Measurements from ENCODE around the gene KIRREL2. TPM values are rescaled to one million over a fixed set of nuclear protein-coding genes. Genes with fewer than 3 reads are reported as not detected.

The KIRREL2 gene
- total and polyA plus RNA-seq, 2 of the 8 experiments (the other 6 are each of a cell fraction or from before 2014, with no cell fraction given): 2.4 to 4.6 TPM

DNA sequence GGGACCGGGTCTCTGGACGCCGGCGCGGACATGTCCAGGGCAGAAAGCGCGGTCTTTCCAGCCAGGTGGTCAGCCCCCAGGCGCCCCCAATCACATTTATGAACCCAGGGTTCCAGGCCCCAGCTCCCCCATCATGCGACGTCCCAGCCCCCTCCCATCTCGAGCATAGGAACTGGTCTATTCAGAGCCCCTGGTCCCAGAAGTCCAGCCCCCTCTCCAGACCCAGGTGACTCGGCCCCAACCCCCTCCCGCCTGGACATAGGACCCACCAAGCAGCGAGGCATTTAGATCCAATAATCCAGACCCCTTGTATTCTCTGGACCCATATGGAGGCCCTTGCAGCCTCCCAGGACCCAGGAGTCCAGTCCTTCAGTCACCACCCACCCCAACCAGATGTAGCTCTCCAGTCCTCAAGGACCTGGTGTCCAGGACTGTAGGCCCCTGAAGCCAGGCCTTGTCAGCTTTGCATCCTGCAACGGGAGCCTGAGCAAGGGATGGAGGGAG is 12.2 kb downstream of the KIRREL2 start (continued):
- no peak for TF ChIP-seq EP300 (IDR thresholded peaks at IDR 0.05; ENCODE audit: borderline replicate concordance in 1 of 2, low read depth in 2 of 2, low read length in 2 of 2)
- TF ChIP-seq MAX (IDR thresholded peaks at IDR 0.05): no peak
- TF ChIP-seq NRF1 (IDR thresholded peaks at IDR 0.05; ENCODE audit: low read depth, low read length): no peak
- no peak for TF ChIP-seq BCL11A (IDR thresholded peaks at IDR 0.05; ENCODE audit: low read depth in 2 of 2, low read length in 2 of 2)
- TF ChIP-seq SIX5 (IDR thresholded peaks at IDR 0.05; ENCODE audit: low read depth, low read length): no peak
- no peak for TF ChIP-seq PHF8 (conservative IDR thresholded peaks at IDR 0.05; ENCODE audit: low read depth, low read length)
- 0 out of 2 replicates have a peak, but pooled peaks have one; percentile 4 for TF ChIP-seq RBBP5 (IDR thresholded peaks at IDR 0.05; ENCODE audit: borderline replicate concordance, low read depth, low read length)
- TF ChIP-seq CEBPB (IDR thresholded peaks at IDR 0.05; ENCODE audit: low read depth, low read length): no peak
- TF ChIP-seq BRCA1 (IDR thresholded peaks at IDR 0.05; ENCODE audit: low read depth, low read length): no peak
- TF ChIP-seq SIN3A (conservative IDR thresholded peaks at IDR 0.05 in 1 of 2, IDR thresholded peaks at IDR 0.05 in 1 of 2; ENCODE audit: low read depth in 1 of 2, low read length in 2 of 2): no peak
- TF ChIP-seq TAF1 (IDR thresholded peaks at IDR 0.05; ENCODE audit: low read depth, low read length): no peak
- no peak for TF ChIP-seq CBX5 (IDR thresholded peaks at IDR 0.05; ENCODE audit: low read depth, low read length)
- no peak for TF ChIP-seq CHD1 (IDR thresholded peaks at IDR 0.05; ENCODE audit: low read depth, low read length)

Data from H1 (cell line).